Globus pallidus (tissue), 1 donor: Measurements from ENCODE around the gene MAGEB3.

Experiments
- DNase-seq: peaks from one replicate; pipeline ENCODE4 v3.0.0-alpha.2; 2015; ENCODE audit warnings: low spot score

The MAGEB3 gene

DNA sequence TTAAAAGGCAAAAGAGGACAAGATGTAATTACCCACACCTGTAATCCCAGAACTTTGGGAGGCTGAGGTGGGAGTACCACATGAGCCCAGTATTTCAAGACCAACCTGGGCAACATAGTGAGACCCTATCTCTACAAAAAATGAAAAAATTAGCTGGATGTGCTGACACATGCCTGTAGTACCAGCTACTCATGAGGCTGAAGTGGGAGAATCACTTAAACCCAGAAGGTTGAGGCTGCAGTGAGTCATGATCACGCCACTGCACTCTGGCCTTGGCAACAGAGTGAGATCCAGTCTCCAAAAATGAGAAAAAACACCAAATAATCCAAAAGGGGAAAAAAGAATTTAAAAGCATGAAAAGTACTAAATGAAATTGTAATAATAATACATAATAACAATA is 47.9 kb downstream of the MAGEB3 start:
- no peak for DNase-seq

DNA sequence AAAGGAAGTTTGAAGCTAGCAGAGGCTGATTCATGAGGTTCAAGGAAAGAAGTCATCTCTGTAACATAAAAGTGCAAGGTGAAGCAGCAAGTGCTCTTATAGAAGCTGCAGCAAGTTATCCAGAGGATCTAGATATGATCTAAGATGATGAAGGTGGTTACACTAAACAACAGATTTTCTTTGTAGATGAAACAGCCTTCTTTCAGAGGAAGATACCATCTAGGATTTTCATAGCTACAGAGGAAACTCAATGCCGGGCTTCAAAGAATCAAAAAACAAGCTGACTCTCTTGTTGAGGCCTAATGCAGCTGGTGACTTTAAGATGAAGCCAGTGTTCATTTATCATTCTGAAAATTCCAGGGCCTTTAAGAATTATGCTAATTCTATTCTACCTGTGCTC is 50.0 kb downstream of the MAGEB3 start:
- DNase-seq, result no peak

DNA sequence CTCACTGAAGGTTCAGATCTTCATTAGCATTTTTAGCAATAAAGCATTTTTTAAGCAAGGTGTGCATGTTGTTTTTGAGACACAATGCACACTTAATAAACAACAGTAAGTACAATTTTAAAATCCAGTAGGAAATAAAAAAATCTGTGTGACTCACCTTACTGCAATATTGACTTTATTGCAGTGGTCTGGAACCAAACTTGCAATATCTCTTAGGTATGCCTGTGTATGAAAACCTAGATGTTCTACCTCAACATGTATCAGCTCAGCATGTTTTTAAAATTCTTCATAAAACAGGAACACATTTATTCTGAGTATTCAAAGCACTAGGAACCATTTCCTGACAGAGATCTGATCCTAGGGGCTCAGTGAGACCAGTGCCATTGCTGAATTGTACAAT is 52.1 kb downstream of the MAGEB3 start:
- DNase-seq, result no peak

GRCh38 chrX:30283456-30284200 is 53.2 kb downstream of the MAGEB3 start:
- DNase-seq, result no peak
